Neural progenitor cell (in vitro differentiated cells): ENCODE results near the gene MRTO4.

Source experiments
- EZH2 ChIP-seq: fragments of 200-600 bp; sonication (generic); IDR thresholded peaks from 2 replicates; pipeline ENCODE4 v1.6.1; 2017; ENCODE audit warnings: antibody characterized with exemption, mild to moderate bottlenecking, moderate library complexity
- TF ChIP-seq, protein P1 (sequence below): fragments of 200-600 bp; sonication (generic); IDR thresholded peaks from 2 replicates; pipeline ENCODE4 v1.5.1; 2017; ENCODE audit warnings: antibody characterized with exemption, mild to moderate bottlenecking

DNA sequence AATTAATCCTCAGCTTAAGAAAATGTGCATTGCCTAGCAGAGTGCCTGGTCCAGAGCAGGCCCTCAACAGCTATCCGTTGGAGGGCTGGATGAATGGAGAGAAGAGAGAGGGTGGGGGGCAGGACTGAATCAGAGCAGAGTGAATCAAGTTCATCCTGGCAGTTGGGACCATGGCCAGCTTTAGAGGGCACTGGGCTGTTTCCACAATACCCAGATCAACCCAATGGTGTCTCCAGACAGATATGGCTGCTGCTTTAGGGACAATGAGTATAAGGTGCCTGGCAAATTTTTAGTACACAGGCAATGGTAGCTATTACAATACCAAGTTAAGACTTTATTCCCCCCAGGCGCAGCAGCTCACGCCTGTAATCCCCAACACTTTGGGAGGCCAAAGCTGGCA, 17.4 kb upstream of the MRTO4 start:
- TF ChIP-seq, protein P1, sequence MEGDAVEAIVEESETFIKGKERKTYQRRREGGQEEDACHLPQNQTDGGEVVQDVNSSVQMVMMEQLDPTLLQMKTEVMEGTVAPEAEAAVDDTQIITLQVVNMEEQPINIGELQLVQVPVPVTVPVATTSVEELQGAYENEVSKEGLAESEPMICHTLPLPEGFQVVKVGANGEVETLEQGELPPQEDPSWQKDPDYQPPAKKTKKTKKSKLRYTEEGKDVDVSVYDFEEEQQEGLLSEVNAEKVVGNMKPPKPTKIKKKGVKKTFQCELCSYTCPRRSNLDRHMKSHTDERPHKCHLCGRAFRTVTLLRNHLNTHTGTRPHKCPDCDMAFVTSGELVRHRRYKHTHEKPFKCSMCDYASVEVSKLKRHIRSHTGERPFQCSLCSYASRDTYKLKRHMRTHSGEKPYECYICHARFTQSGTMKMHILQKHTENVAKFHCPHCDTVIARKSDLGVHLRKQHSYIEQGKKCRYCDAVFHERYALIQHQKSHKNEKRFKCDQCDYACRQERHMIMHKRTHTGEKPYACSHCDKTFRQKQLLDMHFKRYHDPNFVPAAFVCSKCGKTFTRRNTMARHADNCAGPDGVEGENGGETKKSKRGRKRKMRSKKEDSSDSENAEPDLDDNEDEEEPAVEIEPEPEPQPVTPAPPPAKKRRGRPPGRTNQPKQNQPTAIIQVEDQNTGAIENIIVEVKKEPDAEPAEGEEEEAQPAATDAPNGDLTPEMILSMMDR: no peak
- TF ChIP-seq EZH2: no peak
